Osteoblast (primary cell): Measurements from ENCODE around the gene SLC41A3. TPM values are rescaled to one million over a fixed set of nuclear protein-coding genes. Genes with fewer than 3 reads are reported as not detected.

Source experiments
- small RNA-seq: library from RNA; depleted of rRNA; stranded (forward); fragments of <200 nt; gene quantifications from one replicate; pipeline ENCODE3, GENCODE V24; 2012
- total RNA-seq: library from RNA; depleted of rRNA; stranded (reverse); fragments of >200 nt; gene quantifications from 2 replicates; pipeline ENCODE4 v1.2.3, GENCODE V29; 2012

SLC41A3 gene
- total RNA-seq, 1 donor = 59.4 TPM

Small RNA genes lying within 50 kb of the gene (small RNA-seq; reads per million reads assigned to genes)
- not detected for gene AC092903.1

Other genes with a start within 250 kb of the SLC41A3 start
- gene ROPN1B, start 114.9 kb downstream of the SLC41A3 start, total RNA-seq = not detected in 2 replicates
- gene ALDH1L1, start 96.5 kb upstream of the SLC41A3 start, total RNA-seq = under 0.01 TPM in 1 of 2 replicates, not detected in the other